Type B pancreatic cell (in vitro differentiated cells): ENCODE data around the gene ZNF615. TPM values are rescaled to one million over a fixed set of nuclear protein-coding genes. Genes with fewer than 3 reads are reported as not detected.
"Not testable (repeated sequence)": the region's sequence is repeated elsewhere in the genome, so short reads cannot be mapped to it uniquely, and the experiment has no call there.

Experiments
- DNase-seq: peaks from one replicate; pipeline ENCODE4 v3.0.0; 2021; ENCODE audit warnings: mixed read lengths; ENCODE audit not compliant: unreplicated experiment; ENCODE audit errors: extremely low spot score
- H3K27ac Mint-ChIP-seq: 2 replicates; pipeline ENCODE4 v1.8.0; 2021; ENCODE audit warnings: mild to moderate bottlenecking, mixed read lengths
- H3K27me3 Mint-ChIP-seq: 2 replicates; pipeline ENCODE4 v1.8.0; 2021; ENCODE audit warnings: mixed read lengths
- H3K36me3 Mint-ChIP-seq: 2 replicates; pipeline ENCODE4 v1.8.0; 2021; ENCODE audit warnings: mixed read lengths
- H3K4me1 Mint-ChIP-seq: one replicate; pipeline ENCODE4 v1.8.0; 2021; ENCODE audit warnings: mixed read lengths; ENCODE audit not compliant: unreplicated experiment
- H3K4me3 Mint-ChIP-seq: 2 replicates; pipeline ENCODE4 v1.8.0; 2021; ENCODE audit warnings: mild to moderate bottlenecking, mixed read lengths
- H3K9me3 Mint-ChIP-seq: 2 replicates; pipeline ENCODE4 v1.8.0; 2021; ENCODE audit warnings: mixed read lengths
- total RNA-seq: library from RNA; stranded (reverse); gene quantifications from 2 replicates; pipeline ENCODE4 v1.2.1, GENCODE V29; 2021; ENCODE audit warnings: low replicate concordance
- TF ChIP-seq, protein P1 (sequence below): fragments of 200-600 bp; sonication (generic); conservative IDR thresholded peaks from 2 replicates; pipeline ENCODE4 v1.5.0; 2021; ENCODE audit warnings: antibody characterized with exemption, mild to moderate bottlenecking

Gene ZNF615
- total RNA-seq, 1 donor from 2014 or later = 14.2 TPM

DNA sequence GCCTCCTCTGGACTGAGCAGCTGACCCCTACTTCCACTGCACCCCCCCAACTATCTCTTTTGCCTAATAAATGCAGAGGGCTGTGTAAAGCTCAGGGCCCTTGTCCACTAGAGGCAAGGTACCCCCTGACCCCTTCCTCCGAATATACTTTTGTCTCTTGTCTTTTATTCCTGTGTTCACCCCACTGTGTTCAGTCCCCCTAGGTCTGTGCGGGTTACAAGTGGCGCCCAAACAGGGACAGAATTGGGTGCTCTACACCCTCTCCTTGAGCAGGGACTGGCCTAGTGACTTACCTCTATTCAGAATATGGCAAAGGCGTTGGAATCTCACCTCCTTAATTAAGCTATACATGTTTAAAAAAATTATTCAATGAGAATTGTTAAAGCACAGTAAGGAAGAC, 36.4 kb downstream of the ZNF615 start:
- H3K4me3 Mint-ChIP-seq = no peak overlapping the region
- H3K9me3 Mint-ChIP-seq = peaks cover 25% of the 10 kb centered on the region
- peaks cover 75% of the 10 kb centered on the region for H3K36me3 Mint-ChIP-seq
- TF ChIP-seq, protein P1, sequence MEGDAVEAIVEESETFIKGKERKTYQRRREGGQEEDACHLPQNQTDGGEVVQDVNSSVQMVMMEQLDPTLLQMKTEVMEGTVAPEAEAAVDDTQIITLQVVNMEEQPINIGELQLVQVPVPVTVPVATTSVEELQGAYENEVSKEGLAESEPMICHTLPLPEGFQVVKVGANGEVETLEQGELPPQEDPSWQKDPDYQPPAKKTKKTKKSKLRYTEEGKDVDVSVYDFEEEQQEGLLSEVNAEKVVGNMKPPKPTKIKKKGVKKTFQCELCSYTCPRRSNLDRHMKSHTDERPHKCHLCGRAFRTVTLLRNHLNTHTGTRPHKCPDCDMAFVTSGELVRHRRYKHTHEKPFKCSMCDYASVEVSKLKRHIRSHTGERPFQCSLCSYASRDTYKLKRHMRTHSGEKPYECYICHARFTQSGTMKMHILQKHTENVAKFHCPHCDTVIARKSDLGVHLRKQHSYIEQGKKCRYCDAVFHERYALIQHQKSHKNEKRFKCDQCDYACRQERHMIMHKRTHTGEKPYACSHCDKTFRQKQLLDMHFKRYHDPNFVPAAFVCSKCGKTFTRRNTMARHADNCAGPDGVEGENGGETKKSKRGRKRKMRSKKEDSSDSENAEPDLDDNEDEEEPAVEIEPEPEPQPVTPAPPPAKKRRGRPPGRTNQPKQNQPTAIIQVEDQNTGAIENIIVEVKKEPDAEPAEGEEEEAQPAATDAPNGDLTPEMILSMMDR = no peak
- H3K27me3 Mint-ChIP-seq = no peaks in the 10 kb centered on the region
- H3K27ac Mint-ChIP-seq = no peak overlapping the region
- no peaks in the 10 kb centered on the region for H3K4me1 Mint-ChIP-seq
- DNase-seq = no peak

GRCh38 chr19:51970718-51971117, 37.3 kb downstream of the ZNF615 start:
- TF ChIP-seq, protein P1 = no peak
- Mint-ChIP-seq H3K9me3 (peaks cover 26% of the 10 kb centered on the region), H3K27me3 (no peaks in the 10 kb centered on the region), H3K4me3 (no peak overlapping the region), H3K27ac (no peak overlapping the region), H3K4me1 (no peaks in the 10 kb centered on the region), H3K36me3 (peaks cover 74% of the 10 kb centered on the region)
- no peak for DNase-seq

DNA sequence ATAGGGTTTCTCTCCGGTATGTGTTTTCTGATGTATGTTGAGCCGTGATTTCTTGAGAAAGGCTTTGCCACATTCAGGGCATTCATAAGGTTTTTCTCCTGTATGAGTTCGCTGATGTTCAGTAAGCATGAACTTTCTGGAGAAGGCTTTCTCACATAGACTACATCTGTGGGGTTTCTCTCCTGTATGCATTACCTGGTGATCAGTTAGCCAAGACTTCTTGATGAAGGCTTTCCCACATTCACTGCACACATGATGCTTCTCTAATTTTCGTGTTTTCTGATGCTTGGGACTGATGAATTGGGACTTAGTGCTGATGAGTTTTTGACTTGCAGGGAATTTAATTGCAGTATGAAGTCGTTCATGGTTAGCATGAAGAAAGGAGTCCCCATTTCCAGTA, 42.4 kb downstream of the ZNF615 start:
- TF ChIP-seq, protein P1 = no peak
- Mint-ChIP-seq H3K4me3 (no peak overlapping the region), H3K27ac (no peak overlapping the region), H3K4me1 (no peaks in the 10 kb centered on the region), H3K27me3 (no peaks in the 10 kb centered on the region), H3K36me3 (peaks cover 67% of the 10 kb centered on the region), H3K9me3 (peaks cover 22% of the 10 kb centered on the region)
- DNase-seq = no peak

DNA sequence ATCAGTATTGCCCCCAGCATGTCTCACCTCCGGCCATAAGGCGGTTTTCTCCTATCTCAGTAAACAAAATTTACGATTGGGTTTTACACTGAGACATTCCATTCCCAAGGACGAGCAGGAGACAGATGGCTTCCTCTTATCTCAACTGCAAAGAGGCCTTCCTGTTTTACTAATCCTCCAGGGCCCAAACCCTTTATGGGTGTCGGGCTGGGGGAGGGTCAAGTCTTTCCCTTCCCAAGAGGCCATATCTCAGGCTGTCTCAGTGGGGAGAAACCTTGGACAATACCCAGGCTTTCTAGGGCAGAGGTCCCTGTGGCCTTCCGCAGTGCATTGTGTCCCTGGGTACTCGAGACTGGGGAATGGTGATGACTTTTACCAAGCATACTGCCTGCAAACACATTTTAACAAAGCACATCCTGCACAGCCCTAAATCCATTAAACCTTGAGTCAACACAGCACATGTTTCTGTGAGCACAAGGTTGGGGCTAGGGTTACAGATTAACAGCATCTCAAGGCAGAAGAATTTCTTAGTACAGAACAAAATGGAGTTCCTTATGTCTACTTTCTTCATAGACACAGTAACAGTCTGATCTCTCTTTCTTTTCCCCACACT, 47.3 kb downstream of the ZNF615 start:
- Mint-ChIP-seq H3K36me3 (peaks cover 32% of the 10 kb centered on the region), H3K27ac (peak overlapping the region; percentile 14)
- not testable (repeated sequence) for DNase-seq

GRCh38 chr19:51959791-51960190, 48.2 kb downstream of the ZNF615 start:
- TF ChIP-seq, protein P1 = no peak
- Mint-ChIP-seq H3K9me3 (peaks cover 13% of the 10 kb centered on the region), H3K27me3 (no peaks in the 10 kb centered on the region), H3K4me3 (no peak overlapping the region), H3K36me3 (peaks cover 23% of the 10 kb centered on the region), H3K27ac (no peak overlapping the region), H3K4me1 (peaks cover 5% of the 10 kb centered on the region)
- DNase-seq = no peak

More for the DNA sequence above, 47.3 kb downstream of the ZNF615 start:
- H3K9me3 Mint-ChIP-seq = peaks cover 16% of the 10 kb centered on the region
- H3K27me3 Mint-ChIP-seq, H3K4me1 Mint-ChIP-seq, H3K4me3 Mint-ChIP-seq: not testable (repeated sequence)

DNA sequence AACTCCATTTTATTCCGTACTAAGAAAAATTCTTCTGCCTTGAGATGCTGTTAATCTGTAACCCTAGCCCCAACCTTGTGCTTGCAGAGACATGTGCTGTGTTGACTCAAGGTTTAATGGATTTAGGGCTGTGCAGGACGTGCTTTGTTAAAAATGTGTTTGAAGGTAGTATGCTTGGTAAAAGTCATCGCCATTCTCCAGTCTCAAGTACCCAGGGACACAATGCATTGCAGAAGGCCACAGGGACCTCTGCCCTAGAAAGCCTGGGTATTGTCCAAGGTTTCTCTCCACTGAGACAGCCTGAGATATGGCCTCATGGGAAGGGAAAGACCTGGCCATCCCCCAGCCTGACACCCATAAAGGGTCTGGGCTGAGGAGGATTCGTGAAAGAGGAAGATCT, 50.2 kb downstream of the ZNF615 start:
- H3K36me3 Mint-ChIP-seq, H3K27me3 Mint-ChIP-seq, H3K27ac Mint-ChIP-seq, DNase-seq, H3K4me3 Mint-ChIP-seq, H3K4me1 Mint-ChIP-seq: not testable (repeated sequence)
- peaks cover 14% of the 10 kb centered on the region for H3K9me3 Mint-ChIP-seq

- Mint-ChIP-seq H3K36me3 (peaks cover 39% of the 10 kb centered on the region), H3K9me3 (peaks cover 38% of the 10 kb centered on the region)
These were observed 59.0 kb downstream of the ZNF615 start for GRCh38 chr19:51948975-51949374.

More at GRCh38 chr19:51948975-51949374, 59.0 kb downstream of the ZNF615 start:
- TF ChIP-seq, protein P1 = no peak
- Mint-ChIP-seq H3K4me3 (no peak overlapping the region), H3K27ac (no peak overlapping the region), H3K4me1 (no peaks in the 10 kb centered on the region), H3K27me3 (no peaks in the 10 kb centered on the region)
- no peak for DNase-seq
